Cardiac fibroblast (primary cell): ENCODE results near the gene JARID2.
A peak's percentile ranks its signal among the peaks of the same experiment; 100 is the strongest.

ENCODE experiments used
- DNase-seq, 2 donors: peaks; one replicate each; pipeline versions ENCODE4 v3.0.0 to v3.0.0-alpha.2; 2010; ENCODE audit warnings: low read depth in 2 of 2
- H3K4me3 ChIP-seq, 2 donors: replicated peaks in 1 of 2; 1 replicate in 1 of 2; 2 replicates in 1 of 2; pipeline ENCODE4 v1.5.1; 2011; ENCODE audit warnings: low read depth in 2 of 2, low read length in 2 of 2, mild to moderate bottlenecking in 2 of 2, moderate library complexity in 1 of 2
- CTCF ChIP-seq: IDR thresholded peaks from one replicate; pipeline ENCODE4 v1.5.1; 2011; ENCODE audit warnings: low read depth, mild to moderate bottlenecking, low read length, inconsistent platforms

The JARID2 gene

GRCh38 chr6:15447546-15448267 is 201.8 kb downstream of the JARID2 start:
- H3K4me3 ChIP-seq, result no peak overlapping the region
- DNase-seq, result no peak
- no peak for TF ChIP-seq CTCF

- H3K4me3 ChIP-seq, result no peak overlapping the region
- TF ChIP-seq CTCF, result no peak
- peak; percentile 54 to 59 for DNase-seq
These were observed 203.1 kb downstream of the JARID2 start for GRCh38 chr6:15449011-15449410.

GRCh38 chr6:15451738-15452137 is 205.9 kb downstream of the JARID2 start:
- DNase-seq, result no peak
- no peak overlapping the region for H3K4me3 ChIP-seq
- no peak for TF ChIP-seq CTCF

- TF ChIP-seq CTCF, result no peak
- no peak for DNase-seq
- H3K4me3 ChIP-seq, result no peak overlapping the region
These were observed 206.5 kb downstream of the JARID2 start for GRCh38 chr6:15452182-15452941.

GRCh38 chr6:15453186-15453585 is 207.3 kb downstream of the JARID2 start:
- H3K4me3 ChIP-seq, result no peak overlapping the region
- no peak for TF ChIP-seq CTCF

GRCh38 chr6:15453622-15454021 is 207.8 kb downstream of the JARID2 start:
- no peak for TF ChIP-seq CTCF
- DNase-seq, result no peak
- H3K4me3 ChIP-seq, result no peak overlapping the region

More at GRCh38 chr6:15453186-15453585, 207.3 kb downstream of the JARID2 start:
- no peak for DNase-seq
